Measurements from ENCODE around the gene FGD3. TPM values are rescaled to one million over a fixed set of nuclear protein-coding genes. Genes with fewer than 3 reads are reported as not detected.

Gene FGD3
- total and polyA plus RNA-seq, 9 of the 15 experiments (the other 6 are each of a cell fraction or from before 2014, with no cell fraction given): 0.07 to 1.3 (median 0.29) TPM

DNA sequence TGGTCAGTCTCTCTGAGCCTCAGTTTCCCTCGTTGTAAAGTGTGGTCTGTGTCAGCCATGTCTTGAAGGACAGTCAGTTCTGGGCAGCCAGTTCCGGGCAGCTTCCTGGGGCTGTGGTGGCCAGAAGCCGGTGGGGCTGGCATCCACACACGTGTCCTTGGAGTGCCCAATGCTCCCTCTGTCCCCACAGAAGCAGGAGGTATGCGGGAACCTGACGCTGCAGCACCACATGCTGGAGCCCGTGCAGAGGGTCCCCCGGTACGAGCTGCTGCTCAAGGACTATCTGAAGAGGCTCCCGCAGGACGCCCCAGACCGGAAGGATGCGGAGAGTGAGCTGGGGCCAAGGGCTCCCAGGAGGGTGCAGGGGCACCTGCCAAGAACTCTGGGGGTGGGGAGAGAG is 62.7 kb downstream of the FGD3 start:
- H3K4me3 ChIP-seq: no peak overlapping the region
- no peak overlapping the region for H3K9ac ChIP-seq (ENCODE audit: insufficient read depth in 1 of 2, low read depth in 2 of 2, low read length in 2 of 2)
- in situ Hi-C loops (cut with MboI) (loop anchor here (25.0 kb wide), 1 partner anchor 302 kb away; no protein-coding TSS in a partner anchor), intact Hi-C loops (cut with micrococcal nuclease) (no loop called here)
- H3K36me3 ChIP-seq (ENCODE audit: control insufficient read depth, insufficient read depth, low read length): no peaks in the 10 kb centered on the region
- no peaks in the 10 kb centered on the region for H3K79me2 ChIP-seq (ENCODE audit: control insufficient read depth, insufficient read depth, low read length)
- FAIRE-seq (no peak), DNase-seq (ENCODE audit: extremely low read depth in 1 of 4, low spot score in 3 of 4) (no peak), ATAC-seq (no peak)
- TF ChIP-seq, protein P1, sequence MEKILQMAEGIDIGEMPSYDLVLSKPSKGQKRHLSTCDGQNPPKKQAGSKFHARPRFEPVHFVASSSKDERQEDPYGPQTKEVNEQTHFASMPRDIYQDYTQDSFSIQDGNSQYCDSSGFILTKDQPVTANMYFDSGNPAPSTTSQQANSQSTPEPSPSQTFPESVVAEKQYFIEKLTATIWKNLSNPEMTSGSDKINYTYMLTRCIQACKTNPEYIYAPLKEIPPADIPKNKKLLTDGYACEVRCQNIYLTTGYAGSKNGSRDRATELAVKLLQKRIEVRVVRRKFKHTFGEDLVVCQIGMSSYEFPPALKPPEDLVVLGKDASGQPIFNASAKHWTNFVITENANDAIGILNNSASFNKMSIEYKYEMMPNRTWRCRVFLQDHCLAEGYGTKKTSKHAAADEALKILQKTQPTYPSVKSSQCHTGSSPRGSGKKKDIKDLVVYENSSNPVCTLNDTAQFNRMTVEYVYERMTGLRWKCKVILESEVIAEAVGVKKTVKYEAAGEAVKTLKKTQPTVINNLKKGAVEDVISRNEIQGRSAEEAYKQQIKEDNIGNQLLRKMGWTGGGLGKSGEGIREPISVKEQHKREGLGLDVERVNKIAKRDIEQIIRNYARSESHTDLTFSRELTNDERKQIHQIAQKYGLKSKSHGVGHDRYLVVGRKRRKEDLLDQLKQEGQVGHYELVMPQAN (IDR thresholded peaks at IDR 0.05; ENCODE audit: borderline replicate concordance): no peak
- TF ChIP-seq MTA3 (IDR thresholded peaks at IDR 0.05; ENCODE audit: borderline replicate concordance): no peak
- TF ChIP-seq PURB (CRISPR knock-in tag; IDR thresholded peaks at IDR 0.05; ENCODE audit: low read depth): no peak
- TF ChIP-seq RFX7 (CRISPR knock-in tag; IDR thresholded peaks at IDR 0.05): no peak
- no peak for TF ChIP-seq RBBP5 (IDR thresholded peaks at IDR 0.05; ENCODE audit: borderline replicate concordance, insufficient read depth, low read length, poor library complexity, severe bottlenecking)
- no peak for TF ChIP-seq TFAM (CRISPR knock-in tag; conservative IDR thresholded peaks at IDR 0.05)
- TF ChIP-seq NFRKB (IDR thresholded peaks at IDR 0.05; ENCODE audit: low read depth): no peak
- TF ChIP-seq FOXK1 (CRISPR knock-in tag; IDR thresholded peaks at IDR 0.05; ENCODE audit: borderline replicate concordance): no peak
- TF ChIP-seq CREB1 (IDR thresholded peaks at IDR 0.05): no peak
- no peak for TF ChIP-seq CREB1 (CRISPR knock-in tag; IDR thresholded peaks at IDR 0.05)
- H3K4me2 ChIP-seq (ENCODE audit: insufficient read depth, low read length): no peak overlapping the region
- BruUV-seq (replicated peaks): no TSS peak
- no peak overlapping the region for H2AFZ ChIP-seq (ENCODE audit: low read depth, low read length)
- H3K27ac ChIP-seq (ENCODE audit: extremely low read depth, low read depth, low read length): no peak overlapping the region
- WGBS (ENCODE audit: insufficient coverage, low coverage, missing lambda C conversion rate): 0% methylated on average over 10 of the region's 13 CpGs
- peaks cover 10 to 51% of the 10 kb centered on the region in 2 experiments; a peak in 4 of 5 replicates for H3K27me3 ChIP-seq (ENCODE audit: control insufficient read depth in 2 of 2, insufficient read depth in 2 of 2, low read length in 2 of 2)
- H3K9me1 ChIP-seq (ENCODE audit: control insufficient read depth, insufficient read depth, low read length): no peaks in the 10 kb centered on the region
- H4K20me1 ChIP-seq (replicated peaks; ENCODE audit: control insufficient read depth, insufficient read depth, low read length): peaks cover 7% of the 10 kb centered on the region; the same call in 1 of the 2 replicates
- peaks cover 0 to 3% of the 10 kb centered on the region in 2 experiments; a peak in 1 of 5 replicates for H3K4me1 ChIP-seq (replicated peaks in 1 of 2; ENCODE audit: control insufficient read depth in 2 of 2, insufficient read depth in 2 of 2, low read length in 2 of 2)
- ChIA-PET CTCF (ENCODE audit: low intra/inter-chr PET ratio) (no interaction called here), POLR2A (no interaction called here)
- no peaks in the 10 kb centered on the region for H3K9me3 ChIP-seq (replicated peaks; ENCODE audit: control insufficient read depth, insufficient read depth, low read depth, low read length)

Measured in K562 (cell line).